ENCODE results near the gene ZNF527. TPM values are rescaled to one million over a fixed set of nuclear protein-coding genes. Genes with fewer than 3 reads are reported as not detected.

The ZNF527 gene
- 2.2 TPM for polyA plus RNA-seq (2013, experiment 1 of 2)
- polyA plus RNA-seq (2013, experiment 2 of 2) = 2.5 TPM

- peak within 1 kb of the TSS; percentile 72 for H3K4me3 ChIP-seq (ENCODE audit: low read length)
- no CpG with 5 or more reads among the region's 58 CpGs for WGBS (ENCODE audit: extremely low coverage, insufficient coverage, low lambda C conversion rate)
- H2BK15ac ChIP-seq (replicated peaks; ENCODE audit: low read depth) = no peak within 1 kb of the TSS
- H4K5ac ChIP-seq (ENCODE audit: low read length) = no peak within 1 kb of the TSS
- no peak within 1 kb of the TSS for H3K4ac ChIP-seq (ENCODE audit: low read depth, low read length)
- no peaks in the 10 kb centered on the region for H3K27me3 ChIP-seq (ENCODE audit: insufficient read depth, low read length, poor library complexity)
- no peak within 1 kb of the TSS for H3K18ac ChIP-seq (ENCODE audit: low read length)
- peaks cover 3% of the 10 kb centered on the region for H3K4me1 ChIP-seq (ENCODE audit: control insufficient read depth, low read depth, low read length)
- peak within 1 kb of the TSS; percentile 88 for H3K9ac ChIP-seq (ENCODE audit: low read length)
- no peaks in the 10 kb centered on the region for H3K36me3 ChIP-seq (ENCODE audit: control insufficient read depth, insufficient read depth, low read length)
- H4K8ac ChIP-seq (ENCODE audit: low read depth, low read length) = no peak within 1 kb of the TSS
- H2BK5ac ChIP-seq (ENCODE audit: low read length) = no peak within 1 kb of the TSS
- H3K27ac ChIP-seq (ENCODE audit: low read depth, low read length) = no peak within 1 kb of the TSS
- H3K23ac ChIP-seq (ENCODE audit: low read length) = no peak within 1 kb of the TSS
- H2BK120ac ChIP-seq (ENCODE audit: low read depth, low read length) = no peak within 1 kb of the TSS
- peak; percentile 99 for DNase-seq
- H3K4me2 ChIP-seq (ENCODE audit: low read length) = peak within 1 kb of the TSS; percentile 99
- peak within 1 kb of the TSS; percentile 93 for H3K56ac ChIP-seq (ENCODE audit: low read length)
- no peak within 1 kb of the TSS for H2AK5ac ChIP-seq (ENCODE audit: low read length)
- H3K79me1 ChIP-seq (ENCODE audit: low read length) = peaks cover 4% of the 10 kb centered on the region
- H3K79me2 ChIP-seq (ENCODE audit: control insufficient read depth, insufficient read depth, low read length) = no peaks in the 10 kb centered on the region
Observed at GRCh38 chr19:37370880-37371661, at the start of gene ZNF527. Gene ZNF527 (plus strand): TSS chr19:37371099. CDS start chr19:37374199, 3,100 bp downstream.

DNA sequence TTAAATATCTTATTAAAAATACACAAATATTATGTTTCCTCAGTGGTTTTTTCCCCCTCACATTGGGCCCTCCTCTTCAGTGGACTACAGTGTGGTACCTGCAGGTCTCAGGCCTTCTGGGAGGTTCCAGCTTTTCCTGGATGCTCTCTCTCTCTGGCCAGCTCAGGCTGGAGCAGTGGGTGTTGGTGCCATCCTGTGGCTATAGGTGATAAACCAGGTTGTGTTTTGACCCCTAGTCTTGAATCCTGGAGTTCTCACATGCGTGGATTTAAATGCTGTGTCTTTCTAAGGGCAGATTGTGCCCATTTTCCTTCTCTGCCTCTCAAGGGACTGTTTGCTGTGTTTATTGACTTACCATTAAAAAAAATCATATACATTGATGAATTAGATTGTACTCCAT is 41.2 kb upstream of the ZNF527 start:
- WGBS (ENCODE audit: extremely low coverage, insufficient coverage, low lambda C conversion rate) = no CpG with 5 or more reads among the region's 1 CpG
- Histone ChIP-seq H3K4ac (ENCODE audit: low read depth, low read length) (no peak overlapping the region), H3K36me3 (ENCODE audit: control insufficient read depth, insufficient read depth, low read length) (peaks cover 2% of the 10 kb centered on the region)

DNA sequence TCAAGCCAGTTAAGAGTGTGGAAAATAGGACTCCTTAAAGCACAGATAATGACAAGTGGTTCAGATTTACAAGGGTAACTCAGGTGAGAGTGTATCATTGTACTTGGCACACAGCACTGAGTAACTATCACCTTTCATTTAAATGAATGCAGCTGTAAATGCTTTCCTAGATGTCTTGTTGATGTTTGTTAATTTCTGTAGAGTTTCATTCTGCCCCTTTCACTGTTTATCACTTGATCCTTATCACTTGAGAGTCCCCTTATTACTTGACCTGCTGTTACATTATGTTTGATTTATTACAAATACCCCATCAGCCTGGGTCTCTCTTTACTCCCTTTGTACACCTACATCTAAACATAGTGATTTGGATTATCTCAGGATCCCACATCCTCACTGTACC is 38.1 kb upstream of the ZNF527 start:
- H2BK5ac ChIP-seq (ENCODE audit: low read length) = no peak overlapping the region
- H3K4me2 ChIP-seq (ENCODE audit: low read length) = no peak overlapping the region
- peaks cover 2% of the 10 kb centered on the region for H3K36me3 ChIP-seq (ENCODE audit: control insufficient read depth, insufficient read depth, low read length)

More for the DNA sequence above, 41.2 kb upstream of the ZNF527 start:
- Histone ChIP-seq H2BK120ac (ENCODE audit: low read depth, low read length) (no peak overlapping the region), H2AK5ac (ENCODE audit: low read length) (no peak overlapping the region), H3K56ac (ENCODE audit: low read length) (no peak overlapping the region), H3K27ac (ENCODE audit: low read depth, low read length) (no peak overlapping the region), H3K23ac (ENCODE audit: low read length) (no peak overlapping the region), H3K27me3 (ENCODE audit: insufficient read depth, low read length, poor library complexity) (no peaks in the 10 kb centered on the region), H3K9ac (ENCODE audit: low read length) (no peak overlapping the region), H3K4me2 (ENCODE audit: low read length) (no peak overlapping the region), H3K4me3 (ENCODE audit: low read length) (no peak overlapping the region), H3K79me1 (ENCODE audit: low read length) (peaks cover 2% of the 10 kb centered on the region), H3K79me2 (ENCODE audit: control insufficient read depth, insufficient read depth, low read length) (no peaks in the 10 kb centered on the region), H3K4me1 (ENCODE audit: control insufficient read depth, low read depth, low read length) (no peaks in the 10 kb centered on the region), H4K5ac (ENCODE audit: low read length) (no peak overlapping the region), H2BK5ac (ENCODE audit: low read length) (no peak overlapping the region), H2BK15ac (replicated peaks; ENCODE audit: low read depth) (no peak overlapping the region), H3K18ac (ENCODE audit: low read length) (no peak overlapping the region), H4K8ac (ENCODE audit: low read depth, low read length) (no peak overlapping the region)
- DNase-seq = peak; percentile 73

DNA sequence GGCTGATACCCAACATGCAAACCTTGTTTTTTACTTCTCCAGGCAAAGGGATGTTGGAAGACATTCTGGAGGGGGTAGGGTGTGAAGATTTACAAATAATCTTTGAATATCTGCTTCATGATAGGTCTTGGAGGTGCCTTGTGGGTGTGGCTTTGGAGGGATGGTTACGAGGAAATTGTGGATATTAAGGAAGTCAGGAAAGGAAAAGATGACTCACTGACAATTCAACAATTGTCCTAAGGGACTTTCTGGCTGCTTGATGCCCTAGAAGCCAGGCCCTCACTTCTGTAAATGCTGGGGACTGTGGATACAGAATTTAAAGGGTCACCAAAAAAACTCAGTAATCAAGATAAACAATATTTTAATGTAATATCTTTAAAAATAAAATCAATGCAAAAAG is 37.4 kb upstream of the ZNF527 start:
- WGBS (ENCODE audit: extremely low coverage, insufficient coverage, low lambda C conversion rate) = no CpG with 5 or more reads among the region's 1 CpG
- Histone ChIP-seq H2BK15ac (replicated peaks; ENCODE audit: low read depth) (no peak overlapping the region), H2AK5ac (ENCODE audit: low read length) (no peak overlapping the region), H4K5ac (ENCODE audit: low read length) (no peak overlapping the region), H3K27me3 (ENCODE audit: insufficient read depth, low read length, poor library complexity) (no peaks in the 10 kb centered on the region), H3K4me1 (ENCODE audit: control insufficient read depth, low read depth, low read length) (peaks cover 2% of the 10 kb centered on the region), H3K9ac (ENCODE audit: low read length) (no peak overlapping the region), H2BK120ac (ENCODE audit: low read depth, low read length) (no peak overlapping the region), H4K8ac (ENCODE audit: low read depth, low read length) (no peak overlapping the region), H3K79me2 (ENCODE audit: control insufficient read depth, insufficient read depth, low read length) (peaks cover 8% of the 10 kb centered on the region), H3K18ac (ENCODE audit: low read length) (no peak overlapping the region), H3K56ac (ENCODE audit: low read length) (no peak overlapping the region), H3K36me3 (ENCODE audit: control insufficient read depth, insufficient read depth, low read length) (peaks cover 2% of the 10 kb centered on the region), H3K79me1 (ENCODE audit: low read length) (peaks cover 11% of the 10 kb centered on the region), H3K4me2 (ENCODE audit: low read length) (no peak overlapping the region), H3K4me3 (ENCODE audit: low read length) (no peak overlapping the region), H3K27ac (ENCODE audit: low read depth, low read length) (no peak overlapping the region), H3K23ac (ENCODE audit: low read length) (no peak overlapping the region), H3K4ac (ENCODE audit: low read depth, low read length) (no peak overlapping the region), H2BK5ac (ENCODE audit: low read length) (no peak overlapping the region)
- DNase-seq = peak; percentile 54

More for the DNA sequence above, 38.1 kb upstream of the ZNF527 start:
- Histone ChIP-seq H4K5ac (ENCODE audit: low read length) (no peak overlapping the region), H3K56ac (ENCODE audit: low read length) (no peak overlapping the region), H3K18ac (ENCODE audit: low read length) (no peak overlapping the region), H3K4me3 (ENCODE audit: low read length) (no peak overlapping the region), H2AK5ac (ENCODE audit: low read length) (no peak overlapping the region), H3K23ac (ENCODE audit: low read length) (no peak overlapping the region), H4K8ac (ENCODE audit: low read depth, low read length) (no peak overlapping the region), H3K4me1 (ENCODE audit: control insufficient read depth, low read depth, low read length) (peaks cover 2% of the 10 kb centered on the region), H3K27me3 (ENCODE audit: insufficient read depth, low read length, poor library complexity) (no peaks in the 10 kb centered on the region), H3K79me1 (ENCODE audit: low read length) (peaks cover 11% of the 10 kb centered on the region), H3K4ac (ENCODE audit: low read depth, low read length) (no peak overlapping the region), H3K27ac (ENCODE audit: low read depth, low read length) (no peak overlapping the region), H2BK120ac (ENCODE audit: low read depth, low read length) (no peak overlapping the region), H3K79me2 (ENCODE audit: control insufficient read depth, insufficient read depth, low read length) (peaks cover 8% of the 10 kb centered on the region), H3K9ac (ENCODE audit: low read length) (no peak overlapping the region), H2BK15ac (replicated peaks; ENCODE audit: low read depth) (no peak overlapping the region)
- DNase-seq = no peak

GRCh38 chr19:37334179-37335071 is 36.5 kb upstream of the ZNF527 start:
- Histone ChIP-seq H2BK5ac (ENCODE audit: low read length) (no peak overlapping the region), H3K18ac (ENCODE audit: low read length) (no peak overlapping the region), H3K27ac (ENCODE audit: low read depth, low read length) (peak overlapping the region; percentile 14), H3K79me2 (ENCODE audit: control insufficient read depth, insufficient read depth, low read length) (peaks cover 8% of the 10 kb centered on the region), H2BK120ac (ENCODE audit: low read depth, low read length) (no peak overlapping the region), H2AK5ac (ENCODE audit: low read length) (peak overlapping the region; percentile 18), H3K4me2 (ENCODE audit: low read length) (peak overlapping the region; percentile 99), H3K23ac (ENCODE audit: low read length) (peak overlapping the region; percentile 100), H3K4me3 (ENCODE audit: low read length) (peak overlapping the region; percentile 97), H2BK15ac (replicated peaks; ENCODE audit: low read depth) (no peak overlapping the region), H3K36me3 (ENCODE audit: control insufficient read depth, insufficient read depth, low read length) (peaks cover 2% of the 10 kb centered on the region), H3K4me1 (ENCODE audit: control insufficient read depth, low read depth, low read length) (peaks cover 2% of the 10 kb centered on the region), H3K4ac (ENCODE audit: low read depth, low read length) (peak overlapping the region; percentile 61), H3K9ac (ENCODE audit: low read length) (peak overlapping the region; percentile 99), H3K27me3 (ENCODE audit: insufficient read depth, low read length, poor library complexity) (no peaks in the 10 kb centered on the region), H4K8ac (ENCODE audit: low read depth, low read length) (no peak overlapping the region), H4K5ac (ENCODE audit: low read length) (peak overlapping the region; percentile 56), H3K56ac (ENCODE audit: low read length) (peak overlapping the region; percentile 100), H3K79me1 (ENCODE audit: low read length) (peaks cover 11% of the 10 kb centered on the region)
- DNase-seq = peak; percentile 98
- no CpG with 5 or more reads among the region's 50 CpGs for whole genome bisulfite sequencing (ENCODE audit: extremely low coverage, insufficient coverage, low lambda C conversion rate)

All from mesendoderm (in vitro differentiated cells).